Lung (tissue), 12 donors: ENCODE data around the gene MLH1. TPM values are rescaled to one million over a fixed set of nuclear protein-coding genes. Genes with fewer than 3 reads are reported as not detected.

Experiments
- ATAC-seq: fragments of 200-7000 bp; cut with Tn5 transposase; one replicate; pipeline ENCODE4 v1.9.1; 2020; ENCODE audit warnings: moderate number of reproducible peaks; ENCODE audit not compliant: insufficient read depth, low FRiP score
- DNase-seq, 3 donors: peaks; one replicate each; pipeline ENCODE4 v3.0.0-alpha.2; 2013 to 2017
- H3K27ac ChIP-seq, 2 donors: one replicate each; pipeline ENCODE4 v1.5.1; 2013; ENCODE audit warnings: mild to moderate bottlenecking in 2 of 2, moderate library complexity in 2 of 2, control low read depth in 1 of 2, inconsistent platforms in 1 of 2, low read depth in 1 of 2, low read length in 1 of 2
- H3K27me3 ChIP-seq, 3 donors: one replicate each; pipeline ENCODE4 v1.5.1; 2013; ENCODE audit warnings: low read length in 2 of 3; ENCODE audit not compliant: control insufficient read depth in 3 of 3, insufficient read depth in 3 of 3
- H3K36me3 ChIP-seq, 4 donors: one replicate each; pipeline ENCODE4 v1.5.1; 2013; ENCODE audit warnings: low read length in 4 of 4, mild to moderate bottlenecking in 1 of 4, moderate library complexity in 1 of 4; ENCODE audit not compliant: control insufficient read depth in 4 of 4, insufficient read depth in 4 of 4
- H3K4me1 ChIP-seq, 5 donors: one replicate each; pipeline ENCODE4 v1.5.1; 2013; ENCODE audit warnings: low read length in 5 of 5, mild to moderate bottlenecking in 2 of 5, moderate library complexity in 1 of 5; ENCODE audit not compliant: control insufficient read depth in 5 of 5, insufficient read depth in 5 of 5
- H3K4me3 ChIP-seq: one replicate; pipeline ENCODE4 v1.5.1; 2013; ENCODE audit warnings: mild to moderate bottlenecking, control low read depth, moderate library complexity
- H3K9ac ChIP-seq, 2 donors: one replicate each; pipeline ENCODE4 v1.5.1; 2013; ENCODE audit warnings: low read length in 2 of 2, control low read depth in 1 of 2; ENCODE audit not compliant: insufficient read depth in 1 of 2
- H3K9me3 ChIP-seq, 4 donors: one replicate each; pipeline ENCODE4 v1.5.1; 2013; ENCODE audit warnings: low read length in 3 of 4, mild to moderate bottlenecking in 1 of 4, moderate library complexity in 1 of 4; ENCODE audit not compliant: control insufficient read depth in 4 of 4, insufficient read depth in 3 of 4
- WGBS, 2 donors: extraction: QIAGEN DNeasy Blood & Tissue Kit; methylation state at CpG; one replicate each; pipeline ENCODE4 v1.1.7; 2013; 5-methylcytosine and 5-hydroxymethylcytosine counted together
- polyA plus RNA-seq, 2 donors: library from polyadenylated mRNA; stranded (reverse); fragments of 200-250 nt; gene quantifications; one replicate each; pipeline ENCODE4 v1.2.1, GENCODE V29; 2013
- total RNA-seq, 2 donors: library from RNA; depleted of rRNA in 1 of 2; stranded (reverse); fragments of >200 nt in 1 of 2; gene quantifications; one replicate each; pipeline ENCODE4 v1.2.1, GENCODE V29; 2014 to 2021
- TF ChIP-seq, protein P1 (sequence below): IDR thresholded peaks from 2 replicates; pipeline ENCODE4 v1.5.1; 2012; ENCODE audit warnings: mild to moderate bottlenecking; ENCODE audit errors: control extremely low read depth, extremely low read depth
- donor health status: control.
- donor health status: control.
- donor health status: Bipolar disorder and iron deficiency.
- donor health status: healthy.
- donor health status: DM: yes; HTN: yes; CAD: no.

Gene MLH1
- total and polyA plus RNA-seq, 4 donors, result 14.3 to 66.4 (median 29.8) TPM

DNA sequence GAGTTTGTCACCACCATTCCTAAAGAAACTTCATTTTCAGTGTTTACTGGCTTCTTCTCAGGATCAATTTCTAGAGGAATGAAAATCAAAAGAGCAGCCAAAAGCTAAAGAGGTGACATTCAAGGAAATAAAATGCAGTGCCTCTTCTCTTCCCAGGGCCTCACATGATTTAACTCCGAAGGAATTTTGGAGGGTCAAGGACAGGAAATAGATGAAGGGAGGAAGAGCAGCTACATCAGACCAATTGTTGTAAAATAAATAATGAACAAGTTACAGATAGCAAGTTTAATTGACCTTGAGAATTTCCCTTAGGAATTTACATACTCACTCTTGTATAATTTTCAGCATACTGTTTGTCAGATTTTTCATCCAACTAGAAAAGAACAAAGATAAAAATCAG, 103.0 kb downstream of the MLH1 start:
- no peaks in the 10 kb centered on the region for H3K9me3 ChIP-seq
- WGBS, 2 donors, result 42 to 55% methylated on average over 1 of the region's 1 CpG

DNA sequence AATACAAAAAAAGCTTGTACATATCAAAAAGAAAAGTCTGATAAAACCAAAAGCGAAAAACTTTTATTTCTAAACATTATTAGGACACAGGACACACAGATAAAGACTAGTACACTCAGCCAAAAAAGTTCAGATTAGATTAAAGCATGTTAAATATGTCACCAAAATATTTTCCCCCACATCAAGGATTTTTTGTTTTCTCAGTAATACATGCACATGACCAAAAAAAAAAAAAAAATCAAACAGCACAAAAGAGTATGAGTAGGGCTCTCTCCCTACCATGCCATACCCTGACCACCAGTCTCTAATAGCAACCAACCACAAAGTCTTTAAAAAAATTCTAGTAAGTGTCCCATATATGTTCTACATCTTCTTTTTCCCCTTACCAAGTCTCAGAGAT, 103.7 kb downstream of the MLH1 start:
- peaks cover 0 to 49% (median 11%) of the 10 kb centered on the region in 5 donors for H3K4me1 ChIP-seq
- TF ChIP-seq, protein P1, sequence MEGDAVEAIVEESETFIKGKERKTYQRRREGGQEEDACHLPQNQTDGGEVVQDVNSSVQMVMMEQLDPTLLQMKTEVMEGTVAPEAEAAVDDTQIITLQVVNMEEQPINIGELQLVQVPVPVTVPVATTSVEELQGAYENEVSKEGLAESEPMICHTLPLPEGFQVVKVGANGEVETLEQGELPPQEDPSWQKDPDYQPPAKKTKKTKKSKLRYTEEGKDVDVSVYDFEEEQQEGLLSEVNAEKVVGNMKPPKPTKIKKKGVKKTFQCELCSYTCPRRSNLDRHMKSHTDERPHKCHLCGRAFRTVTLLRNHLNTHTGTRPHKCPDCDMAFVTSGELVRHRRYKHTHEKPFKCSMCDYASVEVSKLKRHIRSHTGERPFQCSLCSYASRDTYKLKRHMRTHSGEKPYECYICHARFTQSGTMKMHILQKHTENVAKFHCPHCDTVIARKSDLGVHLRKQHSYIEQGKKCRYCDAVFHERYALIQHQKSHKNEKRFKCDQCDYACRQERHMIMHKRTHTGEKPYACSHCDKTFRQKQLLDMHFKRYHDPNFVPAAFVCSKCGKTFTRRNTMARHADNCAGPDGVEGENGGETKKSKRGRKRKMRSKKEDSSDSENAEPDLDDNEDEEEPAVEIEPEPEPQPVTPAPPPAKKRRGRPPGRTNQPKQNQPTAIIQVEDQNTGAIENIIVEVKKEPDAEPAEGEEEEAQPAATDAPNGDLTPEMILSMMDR, result no peak
- no peaks in the 10 kb centered on the region for H3K27me3 ChIP-seq
- H3K27ac ChIP-seq, result peak overlapping the region in 1 of 2 donors; percentile 2
- no peak overlapping the region for H3K9ac ChIP-seq
- no peaks in the 10 kb centered on the region for H3K9me3 ChIP-seq
- H3K36me3 ChIP-seq, result peaks cover 0 to 14% (median under 1%) of the 10 kb centered on the region in 4 donors
- no peak for ATAC-seq
- DNase-seq, result peak in 2 of 3 donors; percentile 44 to 69
- 65 to 73% methylated on average over 1 of the region's 1 CpG for WGBS, 2 donors
- H3K4me3 ChIP-seq, result no peak overlapping the region

More for the DNA sequence above, 103.0 kb downstream of the MLH1 start:
- Histone ChIP-seq H3K36me3 (peaks cover 0 to 17% (median 2%) of the 10 kb centered on the region in 4 donors), H3K4me3 (no peak overlapping the region), H3K9ac (peak overlapping the region in 1 of 2 donors; percentile 59), H3K27me3 (no peaks in the 10 kb centered on the region), H3K4me1 (peaks cover 0 to 49% (median 11%) of the 10 kb centered on the region in 5 donors), H3K27ac (no peak overlapping the region)
- ATAC-seq (no peak), DNase-seq (peak in 2 of 3 donors; percentile 59 to 60)
- TF ChIP-seq, protein P1, result no peak

DNA sequence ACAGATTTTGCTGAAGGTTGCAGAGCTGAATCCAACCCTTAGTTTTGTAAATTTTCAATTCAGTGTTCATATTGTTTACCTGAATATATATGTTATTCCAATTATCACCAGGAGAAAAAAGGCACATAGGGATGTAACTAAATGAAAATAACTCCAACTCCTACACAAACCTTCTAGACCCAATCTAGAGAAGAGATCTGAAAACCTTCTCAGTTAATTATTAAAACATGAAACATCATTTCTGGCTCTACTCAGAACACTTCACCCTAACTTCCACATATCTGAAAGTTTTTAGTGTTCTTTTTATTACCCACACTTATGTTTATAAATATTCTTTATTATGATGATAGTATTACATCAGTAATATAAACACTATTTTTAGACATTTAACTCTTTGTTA, 104.5 kb downstream of the MLH1 start:
- no peak overlapping the region for H3K27ac ChIP-seq
- H3K9ac ChIP-seq, result no peak overlapping the region
- H3K4me3 ChIP-seq, result no peak overlapping the region
- peaks cover 0 to 14% (median under 1%) of the 10 kb centered on the region in 4 donors for H3K36me3 ChIP-seq
- no peaks in the 10 kb centered on the region for H3K27me3 ChIP-seq
- no peaks in the 10 kb centered on the region for H3K9me3 ChIP-seq
- TF ChIP-seq, protein P1, result no peak
- DNase-seq, result peak in 1 of 3 donors; percentile 36
- H3K4me1 ChIP-seq, result peaks cover 0 to 48% (median 11%) of the 10 kb centered on the region in 5 donors
- no peak for ATAC-seq

DNA sequence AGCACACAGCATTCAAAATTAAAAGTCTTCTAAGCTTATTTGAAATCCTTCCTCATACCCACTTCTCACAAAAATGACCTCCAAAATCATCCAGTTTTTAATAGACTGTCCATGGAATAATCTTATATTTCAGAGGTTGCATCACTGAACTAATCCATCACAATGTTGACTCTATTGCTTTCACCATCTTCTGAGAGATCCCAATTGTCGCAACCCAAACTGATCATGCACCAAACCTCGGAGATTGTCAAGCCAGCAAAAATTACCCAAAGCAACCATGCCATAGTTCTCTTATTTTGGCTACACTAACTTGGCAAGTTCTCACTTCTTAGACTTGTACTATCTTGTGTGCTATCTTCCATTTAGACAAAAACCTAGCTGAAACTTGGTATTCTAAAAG, 105.6 kb downstream of the MLH1 start:
- DNase-seq (no peak), ATAC-seq (no peak)
- H3K36me3 ChIP-seq, result peaks cover 0 to 7% (median under 1%) of the 10 kb centered on the region in 4 donors
- no peak overlapping the region for H3K9ac ChIP-seq
- no peak overlapping the region for H3K27ac ChIP-seq
- peaks cover 0 to 37% (median 10%) of the 10 kb centered on the region in 5 donors for H3K4me1 ChIP-seq
- H3K9me3 ChIP-seq, result no peaks in the 10 kb centered on the region
- no peaks in the 10 kb centered on the region for H3K27me3 ChIP-seq
- WGBS, 2 donors, result 94 to 95% methylated on average over 2 of the region's 2 CpGs
- TF ChIP-seq, protein P1, result no peak
- H3K4me3 ChIP-seq, result no peak overlapping the region
